GM18517 (cell line): Measurements from ENCODE around the gene LZTS2.

ENCODE experiments used
- ATAC-seq: cut with Tn5 transposase; IDR thresholded peaks from one replicate; pipeline ENCODE4 v1.9.1; 2021; ENCODE audit warnings: mild to moderate bottlenecking, moderate library complexity; ENCODE audit not compliant: unreplicated experiment

Gene LZTS2

GRCh38 chr10:101013365-101013825 is 13.8 kb downstream of the LZTS2 start:
- ATAC-seq: no peak

- no peak for ATAC-seq
These were observed 14.7 kb downstream of the LZTS2 start for GRCh38 chr10:101014230-101014884.

GRCh38 chr10:101014966-101015581 is 15.5 kb downstream of the LZTS2 start:
- no peak for ATAC-seq

- no peak for ATAC-seq
These were observed 16.0 kb downstream of the LZTS2 start for GRCh38 chr10:101015582-101015973.

GRCh38 chr10:101016814-101017213 is 17.2 kb downstream of the LZTS2 start:
- ATAC-seq: no peak

- no peak for ATAC-seq
These were observed 18.6 kb downstream of the LZTS2 start for GRCh38 chr10:101018118-101018599.

GRCh38 chr10:101018600-101019439 is 19.2 kb downstream of the LZTS2 start:
- no peak for ATAC-seq

GRCh38 chr10:101019440-101019703 is 19.8 kb downstream of the LZTS2 start:
- ATAC-seq: no peak

GRCh38 chr10:101020427-101021075 is 20.9 kb downstream of the LZTS2 start:
- ATAC-seq: no peak

GRCh38 chr10:101021239-101021638 is 21.6 kb downstream of the LZTS2 start:
- ATAC-seq: no peak

GRCh38 chr10:101021692-101022251 is 22.2 kb downstream of the LZTS2 start:
- no peak for ATAC-seq

- ATAC-seq: no peak
These were observed 23.5 kb downstream of the LZTS2 start for GRCh38 chr10:101022967-101023705.

GRCh38 chr10:101027106-101027720 is 27.6 kb downstream of the LZTS2 start:
- no peak for ATAC-seq

- ATAC-seq: no peak
These were observed 29.1 kb downstream of the LZTS2 start for GRCh38 chr10:101028446-101029337.

- no peak for ATAC-seq
These were observed 30.1 kb downstream of the LZTS2 start for GRCh38 chr10:101029520-101030295.

- no peak for ATAC-seq
These were observed 31.0 kb downstream of the LZTS2 start for GRCh38 chr10:101030496-101031127.

- peak; percentile 81 for ATAC-seq
These were observed 31.7 kb downstream of the LZTS2 start, which contains the start of the genes PDZD7 and SFXN3 for GRCh38 chr10:101031128-101031795. PDZD7 (minus strand) TSS chr10:101031129; CDS start chr10:101030219, 910 bp downstream. SFXN3 (plus strand) TSS chr10:101031234; CDS start chr10:101034695, 3,461 bp downstream.
